NCI-H128 (cell line): ENCODE data around the gene CD7.

Experiments used
- DNase-seq: peaks from one replicate; lab custom pipeline; 2025; ENCODE audit not compliant: unreplicated experiment; lab: John Stamatoyannopoulos, UW

Gene CD7

GRCh38 chr17:82316651-82317393, 586 bp downstream of the CD7 start:
- no peak for DNase-seq

GRCh38 chr17:82315703-82316358, 1.6 kb downstream of the CD7 start:
- no peak for DNase-seq

DNA sequence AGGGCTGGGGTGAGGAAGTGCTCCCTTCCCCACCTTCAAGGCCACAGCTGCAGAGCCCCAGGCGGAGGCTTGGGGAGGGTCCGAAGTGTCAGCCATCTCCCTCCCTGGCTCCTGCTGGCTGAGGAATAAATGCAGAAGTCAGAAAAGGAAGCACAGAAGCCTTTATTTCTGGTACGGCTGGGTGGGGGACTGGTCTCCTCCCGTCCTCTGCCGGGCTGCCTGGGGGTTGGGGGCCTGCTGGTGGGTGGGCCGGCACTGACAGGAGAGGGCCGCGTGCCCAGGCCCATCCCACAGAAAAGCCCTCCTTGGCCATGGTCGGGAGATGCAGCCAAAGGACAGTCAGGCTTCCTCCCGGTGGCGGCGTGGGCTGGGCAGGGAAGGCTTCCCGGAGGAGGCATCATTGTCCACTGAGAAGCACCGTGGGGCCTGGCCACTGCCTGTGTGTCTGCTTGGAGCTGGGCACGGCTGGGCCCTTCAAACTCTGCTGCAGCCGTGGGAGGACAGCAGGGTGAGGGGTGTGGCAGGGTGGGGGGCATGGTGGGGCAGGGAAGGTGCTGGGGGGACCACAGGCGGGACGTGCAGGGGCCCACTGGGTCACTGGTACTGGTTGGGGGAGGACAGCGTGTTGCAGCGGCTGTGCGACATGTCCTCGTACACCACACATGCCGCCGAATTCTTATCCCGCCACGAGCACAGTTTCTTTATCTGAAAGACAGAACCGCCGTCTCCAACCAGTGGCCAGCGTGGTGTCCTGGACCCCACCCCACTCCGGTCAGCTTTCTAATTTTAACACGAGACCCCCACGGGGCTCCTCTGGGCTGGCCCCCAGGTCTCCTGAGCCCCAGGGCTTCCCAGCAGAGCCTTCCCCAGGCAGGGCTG, 2.4 kb downstream of the CD7 start:
- no peak for DNase-seq

- DNase-seq, result no peak
These were observed 3.2 kb downstream of the CD7 start for GRCh38 chr17:82314012-82314726.

- no peak for DNase-seq
These were observed 4.0 kb downstream of the CD7 start for GRCh38 chr17:82313195-82314011.

- no peak for DNase-seq
These were observed 5.4 kb downstream of the CD7 start for GRCh38 chr17:82311971-82312370.

- no peak for DNase-seq
These were observed 6.5 kb downstream of the CD7 start for GRCh38 chr17:82310877-82311276.

DNA sequence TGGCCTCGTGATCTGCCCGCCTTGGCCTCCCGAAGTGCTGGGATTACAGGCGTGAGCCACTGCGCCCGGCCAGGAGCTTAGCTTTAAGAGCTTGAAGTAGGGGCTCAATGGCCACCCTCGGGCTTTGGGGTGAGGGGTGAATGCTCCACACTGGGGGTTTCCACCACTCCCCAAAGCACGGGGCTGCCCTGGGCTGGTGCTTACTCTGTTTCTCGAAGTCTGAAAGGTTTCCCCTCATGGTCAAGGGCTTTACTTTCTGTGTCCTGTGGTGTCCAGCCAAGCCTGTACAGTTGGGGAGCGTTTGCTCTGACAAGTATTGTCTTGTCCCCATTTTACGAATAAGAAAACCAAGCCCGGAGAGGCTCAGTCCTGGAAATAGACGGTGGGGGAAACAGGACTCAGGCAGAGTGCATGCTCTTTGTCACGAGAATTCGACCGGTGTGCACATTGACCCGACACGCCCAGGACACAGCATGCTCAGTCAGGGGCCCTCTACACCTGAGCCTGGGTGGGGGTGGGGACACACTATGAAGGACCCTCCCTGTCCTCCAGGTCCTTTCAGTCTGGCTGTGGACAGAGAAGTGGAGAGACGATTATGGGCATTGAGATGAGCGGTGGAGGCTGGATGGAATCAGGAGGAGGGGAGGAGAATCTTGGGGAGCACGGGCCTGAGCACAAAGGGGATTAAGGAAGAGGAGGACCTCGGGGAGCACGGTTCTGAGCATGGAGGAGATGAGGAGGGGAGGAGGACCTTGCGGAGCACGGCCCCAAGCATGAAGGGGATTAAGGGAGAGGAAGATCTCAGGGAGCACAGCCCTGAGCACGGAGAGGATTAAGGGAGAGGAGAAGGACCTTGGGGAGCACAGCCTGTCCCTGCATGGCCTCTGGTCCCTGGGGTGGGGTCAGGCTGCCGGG, 7.5 kb downstream of the CD7 start:
- DNase-seq, result no peak

DNA sequence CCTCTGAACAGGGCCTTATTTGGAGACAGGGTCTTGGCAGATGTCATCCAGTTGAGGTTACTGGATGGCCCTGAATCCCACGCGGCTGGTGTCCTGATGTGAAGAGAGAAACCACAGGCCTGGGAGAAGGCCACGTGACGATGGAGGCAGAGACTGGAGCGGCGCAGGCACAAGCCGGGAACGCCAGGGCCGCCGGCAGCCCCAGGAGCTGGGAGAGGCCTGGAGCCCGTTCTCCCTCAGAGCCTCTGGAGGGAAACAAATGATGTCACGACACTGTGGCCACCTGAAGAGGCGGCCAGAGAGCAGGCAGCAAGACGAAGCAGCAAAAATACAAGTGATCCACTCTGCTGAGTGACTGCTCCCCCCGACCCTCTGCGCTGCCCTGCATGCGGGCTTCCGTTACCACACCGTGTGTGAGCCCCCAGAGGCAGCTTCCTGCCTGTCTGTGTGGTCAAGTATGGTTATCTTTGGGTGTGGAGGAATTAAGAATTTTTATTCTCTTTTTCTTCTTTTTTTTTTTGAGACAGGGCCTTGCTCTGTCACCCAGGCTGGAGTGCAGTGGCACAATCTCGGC, 11.6 kb downstream of the CD7 start:
- no peak for DNase-seq

DNA sequence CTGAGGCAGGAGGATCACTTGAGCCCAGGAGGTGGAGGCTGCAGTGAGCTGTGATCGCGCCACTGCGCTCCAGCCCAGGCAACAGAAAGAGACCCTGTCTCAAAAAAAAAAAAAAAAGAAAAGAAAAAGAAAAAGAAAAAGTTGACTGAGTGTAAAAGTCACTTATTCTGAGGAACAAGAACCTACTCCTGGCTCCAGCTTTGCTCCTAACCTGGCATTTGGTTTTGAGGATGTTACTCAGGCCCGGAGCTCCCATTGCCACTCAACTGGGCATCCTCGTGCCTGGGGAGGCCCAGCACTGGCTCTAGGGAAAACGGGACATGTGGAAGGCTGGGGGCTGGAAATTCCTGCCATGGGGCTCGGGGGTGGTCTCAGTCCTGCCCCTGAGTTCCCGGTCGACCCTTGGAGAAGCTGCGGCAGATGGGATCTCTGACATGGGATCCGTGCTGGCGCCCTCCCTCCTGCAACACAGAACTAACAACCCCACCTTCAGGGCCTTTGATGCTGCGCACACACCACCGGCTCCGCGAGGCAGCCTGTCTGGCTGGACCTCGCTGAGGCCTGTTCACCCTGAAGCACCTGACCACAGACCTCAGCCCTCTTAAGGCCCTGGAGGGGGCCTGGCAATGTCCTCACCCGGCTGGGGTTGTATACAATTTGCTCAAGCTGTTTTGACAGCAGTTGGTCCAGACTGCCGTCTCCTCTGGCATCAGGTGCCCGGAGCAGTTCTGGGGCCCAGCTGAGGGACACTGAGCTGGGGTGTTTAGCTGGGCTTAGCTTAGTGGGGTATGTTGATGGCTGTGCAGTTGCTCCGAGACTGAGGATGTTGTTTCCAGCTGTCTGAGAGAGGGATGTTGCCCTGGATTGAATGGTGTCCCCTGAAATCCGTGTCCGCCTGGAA, 12.3 kb downstream of the CD7 start:
- DNase-seq, result no peak

DNA sequence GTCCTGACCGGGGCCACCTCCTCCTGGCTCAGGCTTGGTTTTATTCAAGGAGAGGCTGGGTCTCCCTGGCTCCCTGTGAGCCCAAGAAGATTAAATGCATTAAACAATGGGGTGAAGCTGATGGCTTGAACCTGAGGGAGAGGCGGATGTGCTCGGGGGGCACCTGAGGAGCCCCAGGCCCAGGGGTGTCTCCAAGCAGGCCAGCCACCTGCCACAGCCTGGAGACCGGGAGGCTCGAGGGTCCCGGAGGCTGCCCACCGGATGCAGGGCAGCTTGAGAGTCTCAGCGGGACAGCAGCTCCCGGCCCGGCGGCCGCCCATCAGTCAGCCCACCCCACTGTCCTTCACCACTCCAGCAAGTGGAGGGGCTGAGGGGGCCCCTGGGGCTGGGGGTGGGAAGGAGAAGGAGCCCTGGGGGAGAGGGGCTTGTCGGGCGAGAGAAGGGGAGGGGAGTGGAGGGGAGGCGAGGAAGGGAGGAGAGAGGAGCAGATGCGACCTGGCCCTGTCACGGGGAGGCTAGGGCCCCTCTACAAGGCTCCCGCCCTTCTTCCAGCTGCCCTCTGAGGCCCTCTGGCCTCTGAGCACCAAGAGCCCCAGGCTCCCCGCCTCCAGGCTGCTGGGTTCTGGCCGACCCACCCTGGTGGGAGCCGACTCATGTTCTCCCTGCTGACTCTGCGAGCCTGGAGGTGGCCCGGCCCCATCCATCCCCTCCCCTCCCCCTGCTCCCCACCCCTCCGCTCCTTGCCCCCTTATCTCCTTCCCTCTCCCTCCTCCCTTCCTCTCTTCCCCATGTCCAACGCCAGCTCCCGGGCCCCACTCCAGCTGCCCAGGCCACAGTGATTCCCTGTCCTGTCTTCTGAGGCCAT, 13.2 kb downstream of the CD7 start:
- DNase-seq, result no peak

GRCh38 chr17:82302991-82303943, 14.1 kb downstream of the CD7 start:
- no peak for DNase-seq

GRCh38 chr17:82302568-82302963, 14.8 kb downstream of the CD7 start:
- no peak for DNase-seq

- DNase-seq, result no peak
These were observed 15.4 kb downstream of the CD7 start for GRCh38 chr17:82301916-82302567.

- DNase-seq, result no peak
These were observed 16.0 kb downstream of the CD7 start for GRCh38 chr17:82301300-82301915.
